ENCODE data around the gene PTCRA.

PTCRA gene

DNA sequence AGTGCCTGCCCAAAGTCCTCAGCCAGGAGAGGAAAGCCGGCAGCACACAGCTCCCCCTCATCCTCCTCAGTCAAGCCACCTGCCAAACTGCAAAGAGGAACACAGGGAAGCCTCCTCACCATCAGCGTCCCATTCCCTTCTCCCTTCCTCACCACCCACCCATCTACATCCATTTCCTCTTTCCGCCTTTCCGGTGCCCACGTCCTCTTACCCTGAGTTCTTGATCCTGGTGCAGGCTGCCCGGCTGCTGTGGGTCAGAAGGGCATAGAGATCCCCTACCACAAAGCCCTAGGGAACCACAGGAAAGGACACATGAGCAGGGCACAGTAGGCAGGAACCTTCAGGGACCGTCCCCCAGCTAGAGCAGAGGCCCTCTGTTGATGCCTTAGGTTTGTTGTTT, 50.7 kb downstream of the PTCRA start:
- H3K4me3 ChIP-seq (ENCODE audit: low read depth, low read length): no peak overlapping the region
- H3K9me3 ChIP-seq: no peaks in the 10 kb centered on the region
- no peaks in the 10 kb centered on the region for H3K4me1 ChIP-seq
- H3K27me3 ChIP-seq: no peaks in the 10 kb centered on the region
- TF ChIP-seq, protein P1, sequence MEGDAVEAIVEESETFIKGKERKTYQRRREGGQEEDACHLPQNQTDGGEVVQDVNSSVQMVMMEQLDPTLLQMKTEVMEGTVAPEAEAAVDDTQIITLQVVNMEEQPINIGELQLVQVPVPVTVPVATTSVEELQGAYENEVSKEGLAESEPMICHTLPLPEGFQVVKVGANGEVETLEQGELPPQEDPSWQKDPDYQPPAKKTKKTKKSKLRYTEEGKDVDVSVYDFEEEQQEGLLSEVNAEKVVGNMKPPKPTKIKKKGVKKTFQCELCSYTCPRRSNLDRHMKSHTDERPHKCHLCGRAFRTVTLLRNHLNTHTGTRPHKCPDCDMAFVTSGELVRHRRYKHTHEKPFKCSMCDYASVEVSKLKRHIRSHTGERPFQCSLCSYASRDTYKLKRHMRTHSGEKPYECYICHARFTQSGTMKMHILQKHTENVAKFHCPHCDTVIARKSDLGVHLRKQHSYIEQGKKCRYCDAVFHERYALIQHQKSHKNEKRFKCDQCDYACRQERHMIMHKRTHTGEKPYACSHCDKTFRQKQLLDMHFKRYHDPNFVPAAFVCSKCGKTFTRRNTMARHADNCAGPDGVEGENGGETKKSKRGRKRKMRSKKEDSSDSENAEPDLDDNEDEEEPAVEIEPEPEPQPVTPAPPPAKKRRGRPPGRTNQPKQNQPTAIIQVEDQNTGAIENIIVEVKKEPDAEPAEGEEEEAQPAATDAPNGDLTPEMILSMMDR (IDR thresholded peaks at IDR 0.05; ENCODE audit: low read depth, low read length): no peak
- peaks cover 15% of the 10 kb centered on the region for H3K36me3 ChIP-seq
- DNase-seq: no peak

DNA sequence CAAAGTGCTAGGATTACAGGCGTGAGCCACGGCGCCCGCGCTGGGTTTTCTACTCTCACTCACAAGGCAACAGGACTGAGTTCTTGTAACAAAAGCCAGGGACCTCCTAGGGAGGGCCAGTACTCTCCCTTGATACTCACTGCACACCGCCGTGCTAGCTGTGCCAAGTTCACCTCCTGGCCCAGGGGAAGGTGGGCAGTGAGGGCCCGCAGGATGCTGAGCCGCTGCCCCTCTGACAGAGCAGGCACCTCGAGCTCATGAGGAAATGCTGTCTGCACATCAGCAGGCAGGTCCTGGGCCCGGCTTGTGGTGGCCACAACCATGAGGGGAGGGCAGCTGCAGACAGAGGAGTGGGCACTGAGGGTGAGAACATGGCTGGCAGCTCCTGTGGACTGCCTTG, 51.4 kb downstream of the PTCRA start:
- no peaks in the 10 kb centered on the region for H3K27me3 ChIP-seq
- no peaks in the 10 kb centered on the region for H3K4me1 ChIP-seq
- no peak for DNase-seq
- H3K9me3 ChIP-seq: no peaks in the 10 kb centered on the region
- peaks cover 15% of the 10 kb centered on the region for H3K36me3 ChIP-seq
- H3K4me3 ChIP-seq (ENCODE audit: low read depth, low read length): no peak overlapping the region
- TF ChIP-seq, protein P1 (IDR thresholded peaks at IDR 0.05; ENCODE audit: low read depth, low read length): no peak

DNA sequence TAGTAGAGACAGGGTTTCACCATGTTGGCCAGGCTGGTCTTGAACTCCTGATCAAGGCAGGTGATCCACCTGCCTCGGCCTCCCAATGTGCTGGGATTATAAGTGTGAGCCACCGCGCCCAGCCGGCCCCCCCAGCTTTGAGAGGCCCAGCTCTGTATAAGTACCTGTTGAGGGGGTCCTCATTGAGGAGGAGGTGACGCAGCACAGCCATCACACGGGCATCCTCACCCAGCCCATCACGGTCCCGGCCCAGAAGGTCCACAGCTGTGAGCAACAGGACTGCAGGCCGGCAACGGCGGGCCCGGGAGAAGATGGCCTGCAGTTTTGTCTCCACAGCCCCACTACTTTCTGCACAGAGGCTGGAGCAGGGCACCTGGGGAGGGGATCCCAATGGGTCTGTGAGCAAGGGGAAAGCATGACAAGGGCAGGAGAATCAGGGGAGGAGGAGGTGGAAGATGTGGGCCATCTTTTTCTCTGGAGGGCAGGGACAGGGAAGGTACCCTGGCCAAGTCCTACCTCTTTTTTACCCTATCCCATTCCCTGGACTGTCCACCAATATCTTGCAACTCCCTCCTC, 52.4 kb downstream of the PTCRA start:
- H3K36me3 ChIP-seq: peaks cover 15% of the 10 kb centered on the region
- no peaks in the 10 kb centered on the region for H3K27me3 ChIP-seq
- H3K4me1 ChIP-seq: no peaks in the 10 kb centered on the region
- H3K4me3 ChIP-seq (ENCODE audit: low read depth, low read length): no peak overlapping the region
- TF ChIP-seq, protein P1 (IDR thresholded peaks at IDR 0.05; ENCODE audit: low read depth, low read length): no peak
- H3K9me3 ChIP-seq: no peaks in the 10 kb centered on the region
- DNase-seq: no peak

DNA sequence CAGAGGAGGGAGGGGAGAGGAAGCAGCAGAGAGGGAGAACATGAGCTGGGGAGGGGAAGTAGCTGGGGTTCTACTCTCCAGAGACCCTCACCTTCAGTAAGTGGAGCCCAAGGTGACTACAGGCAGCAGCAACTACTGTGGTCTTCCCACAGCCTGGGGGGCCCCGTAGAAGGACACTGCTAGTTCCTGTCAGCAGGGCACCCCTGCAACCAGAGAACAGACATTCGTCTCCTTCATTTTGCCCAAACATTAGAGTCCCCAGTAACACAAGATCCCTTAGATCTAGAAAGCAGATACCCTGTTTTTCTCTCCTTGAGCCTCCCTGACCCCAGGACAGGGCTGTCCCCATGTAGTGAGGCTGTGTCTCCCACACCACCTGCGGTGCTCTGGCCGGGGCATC, 52.9 kb downstream of the PTCRA start:
- DNase-seq: no peak
- Histone ChIP-seq H3K27me3 (no peaks in the 10 kb centered on the region), H3K4me1 (no peaks in the 10 kb centered on the region), H3K4me3 (ENCODE audit: low read depth, low read length) (no peak overlapping the region), H3K9me3 (no peaks in the 10 kb centered on the region), H3K36me3 (peaks cover 15% of the 10 kb centered on the region)
- TF ChIP-seq, protein P1 (IDR thresholded peaks at IDR 0.05; ENCODE audit: low read depth, low read length): no peak

DNA sequence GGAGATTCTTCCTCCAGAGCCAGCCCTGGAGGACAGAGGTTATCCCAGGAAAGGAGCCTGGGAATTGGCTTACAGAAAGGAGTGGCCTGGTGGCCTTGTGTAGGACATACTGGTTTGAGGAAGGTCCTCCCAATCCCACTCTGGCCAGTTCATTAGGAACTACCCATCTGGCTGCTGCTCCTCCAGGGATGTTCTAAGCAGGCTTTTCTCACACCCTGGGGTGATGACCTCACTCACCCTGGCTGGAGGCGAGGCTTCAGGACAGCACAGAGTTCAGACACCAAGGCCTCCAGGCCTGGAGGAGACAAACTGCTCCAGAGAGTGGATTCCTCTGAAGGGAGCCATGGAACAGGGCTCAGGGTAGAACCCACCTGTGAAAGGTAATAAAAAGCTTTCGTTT, 53.6 kb downstream of the PTCRA start:
- TF ChIP-seq, protein P1 (IDR thresholded peaks at IDR 0.05; ENCODE audit: low read depth, low read length): no peak
- Histone ChIP-seq H3K27me3 (no peaks in the 10 kb centered on the region), H3K36me3 (peaks cover 11% of the 10 kb centered on the region)

DNA sequence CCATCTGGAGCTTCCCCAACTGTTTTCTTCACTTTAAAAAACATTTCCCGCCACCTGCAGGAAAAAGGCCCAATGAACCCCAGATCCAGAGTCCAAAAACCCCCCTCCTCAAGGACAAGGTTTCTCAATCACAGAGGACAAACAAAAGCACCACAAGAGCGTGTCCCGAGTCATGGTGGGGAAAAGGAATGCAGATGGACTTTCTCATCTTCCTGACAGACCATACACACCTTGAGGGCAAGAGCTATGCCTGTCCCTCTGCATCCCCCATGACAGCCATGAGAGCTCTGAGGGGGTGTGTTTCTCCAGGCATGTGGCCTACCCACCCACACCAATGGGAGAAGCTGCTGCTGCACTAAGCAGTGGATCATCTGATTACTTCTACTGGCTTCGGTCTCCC, 54.1 kb downstream of the PTCRA start:
- Histone ChIP-seq H3K9me3 (no peaks in the 10 kb centered on the region), H3K36me3 (peaks cover 11% of the 10 kb centered on the region), H3K27me3 (no peaks in the 10 kb centered on the region), H3K4me3 (ENCODE audit: low read depth, low read length) (no peak overlapping the region), H3K4me1 (peaks cover under 1% of the 10 kb centered on the region; the same call in 1 of the 2 replicates)
- DNase-seq: no peak
- TF ChIP-seq, protein P1 (IDR thresholded peaks at IDR 0.05; ENCODE audit: low read depth, low read length): no peak

More for the DNA sequence above, 53.6 kb downstream of the PTCRA start:
- Histone ChIP-seq H3K4me1 (no peaks in the 10 kb centered on the region), H3K4me3 (ENCODE audit: low read depth, low read length) (no peak overlapping the region), H3K9me3 (no peaks in the 10 kb centered on the region)
- DNase-seq: no peak

All from BE2C (cell line).